ENCODE results near the gene THAP11. TPM values are rescaled to one million over a fixed set of nuclear protein-coding genes. Genes with fewer than 3 reads are reported as not detected.

THAP11 gene
- total and polyA plus RNA-seq, 2 of the 13 experiments (the other 11 are each of a cell fraction or from before 2014, with no cell fraction given): 44.2 to 53.4 TPM

DNA sequence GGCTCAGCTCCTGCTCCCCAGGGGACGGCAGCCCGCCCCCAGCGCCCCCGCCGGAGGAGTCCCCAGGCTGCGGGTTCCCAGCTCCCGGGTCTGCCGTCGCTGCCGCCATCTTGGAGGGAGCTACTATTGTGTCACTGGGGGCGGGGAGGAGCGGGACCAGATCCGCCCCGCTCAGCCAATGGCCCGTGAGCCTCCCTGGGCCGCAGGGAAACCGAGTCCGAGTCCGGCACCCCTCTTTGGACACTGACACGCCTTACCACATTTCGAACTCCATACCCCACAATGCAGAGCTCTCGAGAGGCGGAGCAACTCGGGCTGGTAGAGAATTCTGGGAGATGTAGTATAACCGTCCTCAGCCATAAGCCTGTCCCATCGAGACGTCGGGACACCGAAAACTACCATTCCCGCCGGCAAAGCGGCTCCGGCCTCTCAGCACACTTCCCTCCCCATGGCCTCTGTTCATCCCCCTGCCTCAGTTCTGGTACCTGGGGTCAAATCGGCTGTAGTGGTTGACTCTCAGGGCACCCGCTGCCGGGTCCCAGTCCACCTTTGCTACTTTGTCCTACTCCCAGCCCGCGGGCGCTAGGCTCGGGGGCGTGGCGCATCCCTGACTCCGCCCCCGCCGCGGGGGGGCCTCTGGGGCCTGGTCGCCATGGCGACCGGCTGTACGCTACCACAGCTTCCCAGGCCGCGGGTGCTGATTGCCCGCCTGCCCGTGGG is 35.5 kb upstream of the THAP11 start, which contains the start of the genes RANBP10 and TSNAXIP1 (continued):
- TF ChIP-seq, protein P1, sequence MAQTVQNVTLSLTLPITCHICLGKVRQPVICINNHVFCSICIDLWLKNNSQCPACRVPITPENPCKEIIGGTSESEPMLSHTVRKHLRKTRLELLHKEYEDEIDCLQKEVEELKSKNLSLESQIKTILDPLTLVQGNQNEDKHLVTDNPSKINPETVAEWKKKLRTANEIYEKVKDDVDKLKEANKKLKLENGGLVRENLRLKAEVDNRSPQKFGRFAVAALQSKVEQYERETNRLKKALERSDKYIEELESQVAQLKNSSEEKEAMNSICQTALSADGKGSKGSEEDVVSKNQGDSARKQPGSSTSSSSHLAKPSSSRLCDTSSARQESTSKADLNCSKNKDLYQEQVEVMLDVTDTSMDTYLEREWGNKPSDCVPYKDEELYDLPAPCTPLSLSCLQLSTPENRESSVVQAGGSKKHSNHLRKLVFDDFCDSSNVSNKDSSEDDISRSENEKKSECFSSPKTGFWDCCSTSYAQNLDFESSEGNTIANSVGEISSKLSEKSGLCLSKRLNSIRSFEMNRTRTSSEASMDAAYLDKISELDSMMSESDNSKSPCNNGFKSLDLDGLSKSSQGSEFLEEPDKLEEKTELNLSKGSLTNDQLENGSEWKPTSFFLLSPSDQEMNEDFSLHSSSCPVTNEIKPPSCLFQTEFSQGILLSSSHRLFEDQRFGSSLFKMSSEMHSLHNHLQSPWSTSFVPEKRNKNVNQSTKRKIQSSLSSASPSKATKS (CRISPR knock-in tag; IDR thresholded peaks at IDR 0.05): no peak
- TF ChIP-seq EHMT2 (IDR thresholded peaks at IDR 0.05; ENCODE audit: borderline replicate concordance, low read depth, low read length) (no peak), ZNF788 (CRISPR knock-in tag; IDR thresholded peaks at IDR 0.05; ENCODE audit: borderline replicate concordance) (peak; percentile 83), ZNF260 (CRISPR knock-in tag; IDR thresholded peaks at IDR 0.05; ENCODE audit: borderline replicate concordance, low read depth) (no peak), NFATC3 (CRISPR knock-in tag; IDR thresholded peaks at IDR 0.05) (no peak), ZNF138 (CRISPR knock-in tag; IDR thresholded peaks at IDR 0.05; ENCODE audit: low read depth) (no peak), ZC3H13 (CRISPR knock-in tag; IDR thresholded peaks at IDR 0.05) (peak; percentile 38), ZNF354B (CRISPR knock-in tag; IDR thresholded peaks at IDR 0.05) (no peak), KMT2B (CRISPR knock-in tag; IDR thresholded peaks at IDR 0.05) (peak; percentile 92), ZNF468 (CRISPR knock-in tag; IDR thresholded peaks at IDR 0.05) (no peak), ZNF83 (CRISPR knock-in tag; IDR thresholded peaks at IDR 0.05; ENCODE audit: borderline replicate concordance) (peak; percentile 65; the same call in 1 of the 2 replicates), JUN (CRISPR knock-in tag; IDR thresholded peaks at IDR 0.05) (no peak), ZNF782 (CRISPR knock-in tag; IDR thresholded peaks at IDR 0.05; ENCODE audit: borderline replicate concordance) (no peak), ZFP1 (CRISPR knock-in tag; IDR thresholded peaks at IDR 0.05) (no peak), CHD4 (IDR thresholded peaks at IDR 0.05; ENCODE audit: borderline replicate concordance, low read length) (no peak; the same call in 1 of the 2 replicates), RFXANK (CRISPR knock-in tag; IDR thresholded peaks at IDR 0.05) (no peak), SMC3 (IDR thresholded peaks at IDR 0.05; ENCODE audit: low read length) (no peak)
- TF ChIP-seq, protein P2, sequence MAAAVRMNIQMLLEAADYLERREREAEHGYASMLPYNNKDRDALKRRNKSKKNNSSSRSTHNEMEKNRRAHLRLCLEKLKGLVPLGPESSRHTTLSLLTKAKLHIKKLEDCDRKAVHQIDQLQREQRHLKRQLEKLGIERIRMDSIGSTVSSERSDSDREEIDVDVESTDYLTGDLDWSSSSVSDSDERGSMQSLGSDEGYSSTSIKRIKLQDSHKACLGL (CRISPR knock-in tag; IDR thresholded peaks at IDR 0.05): no peak
- TF ChIP-seq, protein P3, sequence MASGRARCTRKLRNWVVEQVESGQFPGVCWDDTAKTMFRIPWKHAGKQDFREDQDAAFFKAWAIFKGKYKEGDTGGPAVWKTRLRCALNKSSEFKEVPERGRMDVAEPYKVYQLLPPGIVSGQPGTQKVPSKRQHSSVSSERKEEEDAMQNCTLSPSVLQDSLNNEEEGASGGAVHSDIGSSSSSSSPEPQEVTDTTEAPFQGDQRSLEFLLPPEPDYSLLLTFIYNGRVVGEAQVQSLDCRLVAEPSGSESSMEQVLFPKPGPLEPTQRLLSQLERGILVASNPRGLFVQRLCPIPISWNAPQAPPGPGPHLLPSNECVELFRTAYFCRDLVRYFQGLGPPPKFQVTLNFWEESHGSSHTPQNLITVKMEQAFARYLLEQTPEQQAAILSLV (CRISPR knock-in tag; IDR thresholded peaks at IDR 0.05; ENCODE audit: borderline replicate concordance): peak; percentile 72
- TF ChIP-seq, protein P4, sequence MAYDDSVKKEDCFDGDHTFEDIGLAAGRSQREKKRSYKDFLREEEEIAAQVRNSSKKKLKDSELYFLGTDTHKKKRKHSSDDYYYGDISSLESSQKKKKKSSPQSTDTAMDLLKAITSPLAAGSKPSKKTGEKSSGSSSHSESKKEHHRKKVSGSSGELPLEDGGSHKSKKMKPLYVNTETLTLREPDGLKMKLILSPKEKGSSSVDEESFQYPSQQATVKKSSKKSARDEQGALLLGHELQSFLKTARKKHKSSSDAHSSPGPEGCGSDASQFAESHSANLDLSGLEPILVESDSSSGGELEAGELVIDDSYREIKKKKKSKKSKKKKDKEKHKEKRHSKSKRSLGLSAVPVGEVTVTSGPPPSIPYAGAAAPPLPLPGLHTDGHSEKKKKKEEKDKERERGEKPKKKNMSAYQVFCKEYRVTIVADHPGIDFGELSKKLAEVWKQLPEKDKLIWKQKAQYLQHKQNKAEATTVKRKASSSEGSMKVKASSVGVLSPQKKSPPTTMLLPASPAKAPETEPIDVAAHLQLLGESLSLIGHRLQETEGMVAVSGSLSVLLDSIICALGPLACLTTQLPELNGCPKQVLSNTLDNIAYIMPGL (CRISPR knock-in tag; IDR thresholded peaks at IDR 0.05; ENCODE audit: borderline replicate concordance in 1 of 2, low read depth in 1 of 2): peak; percentile 56 to 66
- TF ChIP-seq, protein P5, sequence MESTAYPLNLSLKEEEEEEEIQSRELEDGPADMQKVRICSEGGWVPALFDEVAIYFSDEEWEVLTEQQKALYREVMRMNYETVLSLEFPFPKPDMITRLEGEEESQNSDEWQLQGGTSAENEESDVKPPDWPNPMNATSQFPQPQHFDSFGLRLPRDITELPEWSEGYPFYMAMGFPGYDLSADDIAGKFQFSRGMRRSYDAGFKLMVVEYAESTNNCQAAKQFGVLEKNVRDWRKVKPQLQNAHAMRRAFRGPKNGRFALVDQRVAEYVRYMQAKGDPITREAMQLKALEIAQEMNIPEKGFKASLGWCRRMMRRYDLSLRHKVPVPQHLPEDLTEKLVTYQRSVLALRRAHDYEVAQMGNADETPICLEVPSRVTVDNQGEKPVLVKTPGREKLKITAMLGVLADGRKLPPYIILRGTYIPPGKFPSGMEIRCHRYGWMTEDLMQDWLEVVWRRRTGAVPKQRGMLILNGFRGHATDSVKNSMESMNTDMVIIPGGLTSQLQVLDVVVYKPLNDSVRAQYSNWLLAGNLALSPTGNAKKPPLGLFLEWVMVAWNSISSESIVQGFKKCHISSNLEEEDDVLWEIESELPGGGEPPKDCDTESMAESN (CRISPR knock-in tag; conservative IDR thresholded peaks at IDR 0.05): 0 out of 2 replicates have a peak, but pooled peaks have one; percentile 13

All from HepG2 (cell line).